NCI-H82 (cell line): ENCODE measurements around the gene TEX30.
A peak's percentile ranks its signal among the peaks of the same experiment; 100 is the strongest.

Source experiments
- DNase-seq: peaks from one replicate; lab custom pipeline; 2025; lab: John Stamatoyannopoulos, UW

TEX30 gene

DNA sequence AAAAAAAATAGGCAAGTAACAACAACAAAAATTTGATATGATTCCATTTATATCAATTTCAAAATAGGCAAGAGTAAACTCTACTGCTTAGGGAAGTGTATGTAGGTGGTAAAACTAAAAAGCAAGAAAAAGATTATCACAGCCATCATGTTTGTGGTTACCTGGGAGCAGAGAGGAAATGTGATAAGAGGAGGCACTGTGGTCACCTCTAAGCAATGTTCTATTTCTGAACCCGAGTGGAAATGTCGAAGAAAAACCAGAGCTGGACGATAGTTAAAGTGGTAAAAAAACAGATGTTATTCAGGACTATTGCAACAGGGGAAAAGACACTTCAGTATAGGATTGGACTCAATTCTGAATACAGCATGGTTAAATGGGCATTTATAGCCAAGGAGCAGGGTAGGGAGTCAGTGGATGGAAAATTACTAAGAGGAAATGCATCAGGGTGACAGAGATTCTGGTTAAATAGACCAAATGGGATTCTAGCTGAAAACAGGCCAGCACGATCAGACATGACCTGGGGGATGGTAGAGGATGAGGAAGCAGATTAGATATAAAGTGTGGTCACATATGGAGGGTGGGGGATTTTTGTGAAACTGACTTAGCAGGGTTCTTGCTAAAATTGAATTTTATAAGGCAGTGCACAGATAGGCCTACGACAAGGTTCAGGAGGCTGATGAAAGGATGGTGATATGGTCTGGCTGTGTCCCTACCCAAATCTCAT is 6.0 kb upstream of the TEX30 start:
- DNase-seq: no peak

DNA sequence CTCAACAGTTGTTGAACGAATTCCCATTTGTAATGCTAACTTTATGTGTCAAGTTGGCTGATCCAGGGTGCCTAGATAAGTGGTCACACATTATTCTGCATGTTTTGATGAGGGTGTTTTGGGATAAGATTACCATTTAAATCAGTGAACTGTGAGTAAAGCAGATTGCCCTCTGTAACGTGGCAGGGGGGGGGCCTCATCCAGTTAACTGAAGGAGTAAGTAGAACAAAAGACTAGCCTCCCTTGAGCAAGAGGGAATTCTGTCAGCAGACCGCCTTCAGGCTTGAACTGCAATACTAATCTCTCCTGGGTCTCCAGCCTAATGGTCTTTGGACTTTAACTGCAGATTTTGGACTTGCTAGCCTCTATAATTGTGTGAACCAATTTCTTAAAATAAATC is 4.2 kb upstream of the TEX30 start:
- peak; percentile 40 for DNase-seq

DNA sequence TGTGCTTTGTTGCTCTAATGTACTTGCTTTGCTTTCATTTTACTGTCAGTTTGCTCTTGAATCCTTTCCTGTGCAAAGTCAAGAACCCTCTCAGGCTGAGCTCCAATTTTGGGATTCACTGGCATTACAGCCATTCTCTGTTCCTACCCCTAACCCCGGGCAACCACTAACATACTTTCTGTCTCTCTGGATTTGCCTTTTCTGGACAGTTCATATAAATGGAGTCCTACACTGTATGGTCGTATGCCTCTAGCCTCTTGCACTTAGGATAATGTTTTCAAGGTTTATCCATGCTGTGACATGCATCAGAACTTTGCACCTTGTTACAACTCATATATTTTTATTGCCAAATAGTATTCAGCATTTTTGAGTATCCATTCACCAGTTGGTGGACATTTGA is 2.7 kb upstream of the TEX30 start:
- DNase-seq: no peak

DNA sequence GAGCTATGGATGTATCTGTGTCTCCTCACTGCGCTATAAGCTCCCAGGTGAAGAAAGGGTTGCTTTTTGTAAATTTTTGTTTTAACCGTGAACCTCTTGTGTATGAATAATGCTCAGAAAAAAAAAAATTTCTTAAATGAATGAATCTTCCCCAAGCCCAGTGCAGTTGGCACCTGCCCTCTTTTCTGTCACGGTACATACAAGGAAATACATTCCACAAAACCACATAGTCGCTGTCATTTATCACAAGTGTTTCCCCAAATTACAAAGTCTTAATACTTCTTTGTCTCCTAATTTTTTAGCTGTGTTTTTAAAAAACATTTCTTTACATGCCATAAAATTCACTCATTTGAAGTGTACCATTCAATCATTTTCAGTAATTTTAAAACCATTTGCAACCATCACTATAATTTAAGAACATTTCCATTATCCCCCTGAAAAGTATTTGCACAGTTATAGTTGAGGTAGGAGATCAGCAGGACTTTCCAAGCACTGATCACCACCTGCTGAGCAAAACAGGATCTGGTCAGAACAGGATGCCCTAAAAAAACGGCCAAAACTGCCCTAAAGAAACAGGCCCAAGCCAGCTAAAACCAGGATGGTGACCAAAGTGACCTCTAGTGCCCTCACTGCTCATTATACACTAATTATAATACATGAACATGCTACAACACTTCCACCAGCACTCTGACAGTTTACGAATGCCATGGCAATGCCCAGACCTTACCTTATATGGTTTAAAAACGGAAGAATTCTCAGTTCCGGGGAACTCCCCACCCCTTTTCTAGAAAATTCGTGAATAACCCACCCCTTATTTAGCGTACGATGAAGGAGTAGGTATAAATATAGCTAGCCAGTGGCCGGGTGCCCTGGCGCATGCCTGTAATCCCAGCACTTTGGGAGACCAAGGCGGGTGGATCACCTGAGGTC is 1.3 kb upstream of the TEX30 start:
- no peak for DNase-seq

DNA sequence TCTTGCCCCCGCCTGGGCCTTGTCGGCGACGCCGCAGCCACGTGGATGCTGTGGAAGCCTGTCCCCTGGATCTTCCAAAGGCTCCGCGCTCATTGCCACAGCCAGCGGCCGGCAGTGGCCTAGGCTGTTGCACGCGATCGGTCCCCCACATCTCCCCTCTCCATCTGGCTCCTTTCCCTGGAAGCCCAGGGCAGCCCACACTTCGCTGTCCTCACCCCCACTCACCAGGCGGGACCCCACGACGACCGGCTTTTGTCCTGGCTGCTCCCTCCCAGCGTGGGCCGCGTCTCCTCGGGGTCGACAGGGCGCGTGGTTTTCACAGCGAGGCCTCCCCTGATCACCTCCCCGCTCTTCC is 605 bp upstream of the TEX30 start:
- DNase-seq: no peak

DNA sequence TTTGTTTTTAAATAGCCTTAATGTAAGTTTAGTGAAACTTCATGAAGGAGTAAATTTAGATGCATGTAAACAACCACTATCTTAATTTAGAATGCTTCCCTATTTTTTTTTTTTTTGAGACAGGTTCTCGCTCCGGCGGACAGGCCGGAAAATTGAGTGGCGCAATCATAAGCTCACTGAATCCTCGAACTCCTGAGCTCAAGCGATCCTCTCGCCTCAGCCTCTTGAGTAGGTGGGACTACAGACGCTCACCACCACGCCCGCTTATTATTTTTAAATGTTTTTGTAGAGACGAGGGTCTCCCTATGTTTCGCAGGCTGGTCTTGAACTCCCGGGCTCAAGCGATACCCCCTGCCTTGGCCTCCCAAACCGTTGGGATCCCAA is 1.6 kb downstream of the TEX30 start:
- DNase-seq: no peak

DNA sequence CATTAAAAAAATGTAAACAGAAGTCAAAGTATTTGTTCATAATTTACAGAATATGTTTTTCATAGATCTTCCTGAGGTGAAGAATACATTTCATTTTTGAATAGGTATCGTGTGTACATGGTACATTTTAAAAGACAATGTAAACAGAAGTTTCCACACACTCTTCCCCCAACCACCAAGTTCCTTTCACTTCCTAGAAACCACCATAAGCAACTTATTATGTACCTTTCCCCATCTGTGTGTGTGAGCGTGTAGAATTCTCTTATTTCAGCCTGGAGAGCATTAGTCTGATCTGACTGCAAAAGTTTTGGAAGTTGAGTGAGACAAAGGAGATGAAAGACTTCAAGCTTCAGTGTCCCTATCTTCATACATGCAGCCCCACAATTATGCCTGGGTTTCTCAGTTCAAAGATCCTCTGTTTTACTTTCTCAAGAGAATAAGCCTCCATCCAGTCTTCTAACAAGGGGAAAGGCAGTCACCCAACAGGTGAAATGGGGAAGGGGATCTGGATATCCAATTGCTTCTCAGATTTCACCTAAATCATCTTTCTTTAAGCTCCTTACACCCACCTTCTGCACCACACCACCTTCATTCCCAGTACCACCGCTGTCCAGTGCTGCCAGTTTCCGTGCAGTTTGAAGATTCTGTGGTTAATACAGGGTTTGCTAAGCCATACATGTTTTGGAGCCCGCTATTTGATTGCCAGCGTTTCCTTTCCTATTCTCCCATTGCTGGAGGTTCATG is 2.1 kb downstream of the TEX30 start:
- no peak for DNase-seq

DNA sequence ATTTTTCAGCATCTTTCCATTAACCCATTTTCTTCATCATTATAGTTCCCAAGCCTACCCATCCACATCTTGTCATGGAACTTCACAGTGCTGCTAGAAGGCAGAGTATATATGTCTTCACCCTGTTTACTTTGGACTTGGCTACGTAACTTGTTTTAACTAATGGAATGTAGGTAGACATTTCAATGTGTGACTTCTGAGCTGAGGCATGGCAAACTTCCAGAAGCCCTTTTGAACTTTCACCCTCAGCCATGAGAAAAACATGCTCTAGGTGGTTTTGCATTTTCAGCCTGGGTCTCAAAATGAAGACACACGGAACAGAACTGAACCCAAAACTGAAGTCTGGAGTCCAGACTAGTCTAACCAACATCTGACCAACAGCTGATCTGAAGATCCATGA is 3.2 kb downstream of the TEX30 start:
- no peak for DNase-seq

DNA sequence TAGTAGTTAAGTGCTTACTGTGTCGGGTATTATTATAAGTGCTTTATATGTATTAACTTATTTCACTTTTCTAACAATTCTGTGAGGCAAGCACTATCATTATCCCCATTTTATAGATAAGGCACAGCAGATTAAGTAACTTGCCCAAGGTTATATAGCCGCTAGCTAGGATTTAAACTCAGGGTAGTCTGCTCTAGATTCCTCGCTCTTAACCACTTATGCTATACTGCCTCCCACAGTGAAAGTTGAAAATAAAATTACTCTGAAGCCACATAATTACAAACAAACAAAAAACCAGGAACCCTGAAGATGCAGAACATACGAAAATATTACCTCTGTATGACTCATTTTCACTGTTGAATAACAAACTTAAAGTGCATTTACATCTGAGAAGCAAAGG is 3.9 kb downstream of the TEX30 start:
- DNase-seq: peak; percentile 14

DNA sequence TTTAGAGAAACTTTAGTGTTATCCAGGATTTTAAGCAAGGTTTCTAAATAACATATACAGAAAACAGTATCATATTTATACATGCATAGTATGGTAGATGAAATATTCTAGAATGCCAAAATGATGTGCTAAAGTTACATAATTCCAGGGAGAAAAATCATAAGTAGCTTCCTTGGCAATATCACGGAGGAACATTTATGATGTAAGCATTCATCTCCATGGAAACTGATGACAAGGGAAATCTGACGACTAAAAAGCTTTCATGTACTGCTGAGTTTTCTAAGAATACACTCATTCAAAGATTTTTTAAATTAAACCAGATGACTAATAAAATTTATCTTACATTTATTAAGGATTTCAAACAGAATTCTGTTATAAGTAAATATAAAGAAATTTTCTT is 4.7 kb downstream of the TEX30 start:
- no peak for DNase-seq

DNA sequence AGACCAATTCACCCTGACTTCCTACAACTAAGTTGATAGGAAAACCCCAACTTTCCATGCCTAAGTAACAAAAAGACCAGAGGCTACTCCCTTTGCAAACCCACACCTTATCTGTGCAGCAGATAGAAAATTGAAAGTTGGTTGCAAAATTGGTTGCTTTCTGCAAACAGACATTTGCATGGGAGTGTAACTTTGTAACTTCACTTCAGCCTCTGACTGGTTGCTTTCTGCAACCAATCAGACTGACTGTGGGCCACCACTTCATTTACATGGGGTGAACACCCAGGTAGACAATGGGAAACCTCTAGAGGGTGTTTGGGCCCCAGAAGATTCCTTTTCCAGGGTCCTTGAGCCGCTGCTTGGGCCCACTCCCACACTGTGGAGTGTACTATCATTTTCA is 9.8 kb downstream of the TEX30 start:
- no peak for DNase-seq

DNA sequence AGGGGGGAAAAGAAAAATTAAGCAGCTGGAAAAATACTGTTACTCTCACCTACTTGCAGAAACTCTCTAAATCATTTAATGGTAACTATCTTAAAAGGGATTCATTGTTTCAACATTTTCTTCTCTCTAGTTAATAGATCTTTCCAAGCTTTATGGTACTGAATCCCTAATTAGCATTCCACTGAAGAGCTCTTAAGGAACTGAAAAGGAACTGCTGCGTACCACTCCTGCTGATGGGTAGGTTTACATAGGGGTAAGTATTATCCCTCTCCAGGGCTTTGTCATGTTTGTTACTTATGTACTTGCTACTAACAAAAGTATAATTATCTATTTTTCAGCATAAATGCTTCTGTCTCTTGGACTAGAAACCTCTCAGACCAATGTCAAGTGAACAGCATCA is 12.5 kb downstream of the TEX30 start:
- no peak for DNase-seq

DNA sequence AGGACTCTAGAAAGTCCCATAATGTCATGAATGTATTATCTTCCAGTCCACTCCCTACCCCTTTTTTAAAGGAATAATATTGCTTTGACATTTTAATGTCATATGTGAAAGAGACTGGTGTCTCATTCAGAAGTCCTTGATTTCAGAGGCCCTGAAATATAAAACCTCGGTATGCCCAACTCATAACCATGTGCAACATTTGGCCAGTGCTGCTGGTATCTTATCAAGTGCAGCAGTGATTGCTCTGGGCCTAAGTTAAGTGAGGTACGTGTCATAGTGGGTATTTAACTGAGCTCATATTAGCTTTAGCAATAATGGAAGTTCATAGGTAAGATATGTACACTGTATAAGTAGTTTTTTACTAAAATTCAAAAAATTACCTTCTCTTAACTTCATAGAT is 14.7 kb downstream of the TEX30 start:
- no peak for DNase-seq

DNA sequence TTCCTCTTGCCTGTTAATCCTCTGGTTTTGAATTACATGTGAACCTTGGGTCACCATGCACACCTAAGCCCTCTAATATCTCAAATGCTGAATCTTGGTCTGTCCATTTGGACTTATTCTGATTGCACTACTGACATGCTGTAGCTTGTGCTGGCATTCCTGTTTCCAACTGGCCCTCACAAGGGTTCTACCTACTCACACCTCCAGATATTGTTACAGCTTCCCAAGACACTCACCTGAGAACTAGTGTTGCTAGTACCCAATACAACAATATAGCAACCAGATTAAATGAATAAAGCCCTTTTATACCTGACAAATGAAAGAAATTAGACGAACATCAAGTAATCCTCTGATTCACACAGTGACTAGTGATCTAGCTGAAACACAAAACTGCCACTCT is 16.6 kb downstream of the TEX30 start:
- DNase-seq: peak; percentile 29

DNA sequence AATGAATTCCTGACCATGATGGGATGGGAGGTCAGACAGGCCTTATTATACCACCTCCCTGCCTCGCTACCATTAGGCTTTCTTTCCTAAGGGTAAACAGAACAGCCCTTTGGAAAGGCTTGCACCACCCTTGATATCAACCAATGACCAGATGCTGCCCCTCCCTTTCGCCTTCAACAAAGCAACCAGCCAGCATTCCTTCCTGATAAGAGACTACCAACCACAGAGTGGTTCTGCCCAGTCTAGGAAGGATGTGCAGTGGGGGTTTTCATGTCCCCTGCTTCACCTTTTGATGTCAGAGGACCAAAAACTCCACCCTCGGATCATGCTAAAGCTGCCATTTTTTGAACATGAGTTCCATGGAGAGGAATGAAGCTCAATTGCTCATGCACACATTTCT is 21.7 kb downstream of the TEX30 start:
- no peak for DNase-seq

DNA sequence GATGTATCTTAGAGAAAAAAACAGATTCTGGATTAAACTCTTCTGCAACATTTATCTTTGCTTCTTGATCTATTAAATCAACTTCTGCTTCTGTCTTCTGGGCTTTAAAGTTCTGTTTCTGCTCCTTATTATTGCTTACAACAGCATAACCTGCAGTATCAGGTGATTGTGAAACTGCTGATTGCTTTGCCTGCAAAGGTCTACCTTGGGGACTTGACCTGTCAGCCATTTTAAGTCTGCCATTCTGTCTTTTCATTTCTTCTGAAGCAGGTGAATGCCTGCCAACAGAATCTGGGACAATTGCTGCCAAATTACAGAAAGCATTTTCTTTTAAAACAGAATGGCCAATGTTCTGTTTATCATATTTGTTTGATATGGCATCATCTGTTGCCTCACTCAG is 31.1 kb downstream of the TEX30 start:
- no peak for DNase-seq

DNA sequence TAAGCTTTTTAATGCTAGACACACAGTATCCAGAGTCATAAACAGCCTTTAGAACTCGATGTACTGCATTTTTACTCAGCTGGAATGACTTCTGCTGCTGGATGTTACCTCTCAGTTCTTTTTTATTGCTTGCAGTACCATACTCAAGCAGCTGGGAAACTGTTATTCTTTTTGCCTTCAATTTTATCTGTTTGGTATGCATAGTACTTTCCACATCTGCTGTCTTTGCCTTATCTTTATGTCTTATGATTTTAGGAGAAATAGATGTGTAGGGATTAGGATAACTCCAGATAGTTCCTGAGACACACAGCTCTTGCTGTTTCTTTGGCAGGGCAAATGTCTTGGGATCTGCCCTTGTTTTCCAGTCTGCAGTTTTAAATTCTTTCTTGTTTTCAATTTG is 31.5 kb downstream of the TEX30 start:
- no peak for DNase-seq

DNA sequence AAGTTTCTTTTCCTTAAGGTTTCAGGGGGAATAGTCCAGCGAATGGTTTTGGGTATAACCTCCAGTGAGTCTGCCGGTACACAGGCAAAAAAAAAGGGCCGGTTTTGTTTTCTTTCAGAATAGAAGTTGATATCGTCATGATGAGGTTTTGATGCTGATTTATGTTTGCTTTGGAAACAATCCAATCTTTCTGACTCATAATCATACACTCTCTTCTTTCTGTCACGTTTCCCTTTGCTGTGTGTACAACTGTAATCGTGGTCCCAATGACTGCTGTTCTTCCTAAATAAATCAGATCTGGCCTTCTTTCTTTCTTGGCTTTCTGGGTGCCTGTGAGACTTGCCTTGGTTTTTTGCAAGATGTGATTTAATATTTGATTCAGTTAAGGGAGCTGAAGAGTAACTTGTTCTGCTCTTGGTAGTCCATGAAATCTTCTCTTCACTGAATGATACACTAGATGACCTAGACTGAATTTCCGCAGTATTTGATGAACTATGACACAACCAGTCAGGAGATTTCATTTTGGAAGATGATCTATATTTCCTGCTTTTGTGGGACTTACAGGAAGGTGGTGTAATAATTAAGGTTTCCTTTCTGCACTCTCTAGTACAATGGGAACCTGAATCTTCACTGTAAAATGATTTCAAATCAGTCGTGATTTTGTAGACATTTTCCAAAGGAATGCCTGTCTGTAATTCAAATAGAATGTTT is 43.9 kb downstream of the TEX30 start:
- DNase-seq: no peak

DNA sequence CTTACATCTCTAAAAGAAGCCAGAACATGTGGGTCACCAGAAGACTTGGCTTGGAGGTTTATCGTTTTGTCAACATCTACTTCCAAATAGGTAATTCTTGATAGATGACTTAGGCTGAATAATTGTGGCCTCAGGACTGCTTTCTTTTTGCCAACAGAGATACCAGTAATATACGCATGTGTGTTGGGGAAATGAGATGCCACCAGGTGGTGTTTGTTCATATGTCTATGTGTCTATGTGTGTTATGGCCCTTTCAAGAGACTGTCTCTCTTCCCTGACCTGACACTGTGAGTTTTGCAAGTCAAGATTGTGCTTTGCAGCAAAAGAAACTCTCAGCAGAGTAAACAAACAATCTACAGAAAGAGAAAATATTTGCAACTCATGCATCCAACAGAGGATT is 47.2 kb downstream of the TEX30 start:
- DNase-seq: peak; percentile 75

DNA sequence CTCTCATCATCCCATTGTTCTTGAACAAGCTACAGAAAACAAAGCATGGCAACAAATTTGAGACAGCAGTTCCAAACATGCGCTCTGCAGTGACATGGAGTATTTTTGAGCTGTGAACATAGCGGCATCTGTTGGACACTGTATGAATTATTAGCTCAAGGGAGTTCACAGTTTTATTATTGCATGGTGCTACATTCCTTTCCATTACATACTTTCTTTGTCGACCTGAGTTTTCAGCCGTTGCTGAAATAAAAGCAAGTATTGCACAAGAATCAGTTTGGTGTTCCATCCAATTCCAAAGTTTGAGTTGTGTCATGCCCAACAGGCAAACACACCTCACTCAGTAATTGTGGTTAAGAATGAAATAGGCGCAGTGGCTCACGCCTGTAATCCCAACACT is 48.7 kb downstream of the TEX30 start:
- peak; percentile 49 for DNase-seq

DNA sequence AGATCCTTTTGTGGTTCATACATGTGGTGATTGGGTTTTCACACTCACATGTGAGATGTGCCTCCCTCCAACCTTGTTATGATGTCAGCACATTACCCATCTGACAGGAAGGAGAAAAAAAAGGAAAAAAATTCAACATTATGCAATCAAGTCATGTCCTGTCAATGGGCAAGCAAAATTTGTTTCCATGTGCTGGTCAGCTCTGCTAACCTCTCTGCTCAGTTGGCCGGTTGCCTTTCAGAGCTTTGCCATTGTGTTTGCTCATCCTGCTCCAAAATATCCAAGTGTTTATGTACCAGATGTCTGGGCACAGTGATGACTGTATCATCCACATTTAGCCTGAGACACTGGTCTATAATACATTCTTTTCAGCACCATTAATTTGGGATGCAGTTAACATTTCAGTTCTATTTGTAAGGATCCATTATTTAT is 51.8 kb downstream of the TEX30 start:
- no peak for DNase-seq

DNA sequence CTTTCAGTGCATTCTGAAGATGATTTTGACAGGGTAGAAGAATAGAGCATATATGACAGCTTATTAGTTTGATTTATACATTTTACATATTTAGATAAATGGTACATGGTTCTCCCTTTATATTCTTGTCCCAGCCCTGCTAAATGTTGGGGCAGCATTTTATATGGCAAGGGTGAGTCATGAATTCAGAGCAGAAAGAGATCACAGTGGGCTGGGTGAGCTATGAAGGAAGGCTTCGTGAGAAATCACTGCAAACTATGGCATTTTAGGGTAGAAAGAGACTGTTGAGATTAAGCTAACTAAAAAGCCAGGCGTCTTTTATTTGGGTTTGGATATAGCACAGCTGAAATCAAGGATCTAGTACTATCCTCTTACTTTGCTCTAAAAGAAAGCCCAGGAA is 54.8 kb downstream of the TEX30 start:
- DNase-seq: no peak
